ENCODE data around the gene CSAG1.
"Not testable (repeated sequence)": the region's sequence is repeated elsewhere in the genome, so short reads cannot be mapped to it uniquely, and the experiment has no call there.

The CSAG1 gene

GRCh38 chrX:152733261-152733975 is at the start of gene CSAG1, which contains the start of gene MAGEA12:
Gene CSAG1, minus strand, starts transcription at chrX:152733721. Its CDS starts 1,261 bp downstream, at chrX:152732460.
Gene MAGEA12, plus strand, starts transcription at chrX:152733757. Its CDS starts 2,405 bp downstream, at chrX:152736162.
- peak; percentile 54 for DNase-seq

- DNase-seq: not testable (repeated sequence)
These were observed 36.2 kb upstream of the CSAG1 start, which contains the start of gene MAGEA6 for GRCh38 chrX:152769549-152770289. Gene MAGEA6, minus strand, starts transcription at chrX:152769689. Its CDS starts 2,039 bp downstream, at chrX:152767650.

GRCh38 chrX:152766562-152766961 is 33.0 kb upstream of the CSAG1 start:
- DNase-seq: not testable (repeated sequence)

- DNase-seq: not testable (repeated sequence)
These were observed 28.1 kb upstream of the CSAG1 start for GRCh38 chrX:152761582-152761981.

GRCh38 chrX:152759544-152759943 is 26.0 kb upstream of the CSAG1 start:
- DNase-seq: not testable (repeated sequence)

GRCh38 chrX:152758918-152759317 is 25.4 kb upstream of the CSAG1 start, which contains the start of gene CSAG3:
Gene CSAG3, plus strand, starts transcription at chrX:152759218.
- DNase-seq: not testable (repeated sequence)

- not testable (repeated sequence) for DNase-seq
These were observed 21.4 kb upstream of the CSAG1 start for GRCh38 chrX:152754871-152755270.

GRCh38 chrX:152753686-152754650 is 20.4 kb upstream of the CSAG1 start, which contains the start of gene MAGEA2:
Gene MAGEA2, minus strand, starts transcription at chrX:152753842. Its CDS starts 2,479 bp downstream, at chrX:152751363.
- not testable (repeated sequence) for DNase-seq

GRCh38 chrX:152738560-152738959 is 5.0 kb upstream of the CSAG1 start:
- no peak for DNase-seq

GRCh38 chrX:152736528-152736927 is 3.0 kb upstream of the CSAG1 start:
- not testable (repeated sequence) for DNase-seq

GRCh38 chrX:152735860-152736511 is 2.5 kb upstream of the CSAG1 start:
- DNase-seq: no peak

GRCh38 chrX:152735101-152735500 is 1.6 kb upstream of the CSAG1 start:
- DNase-seq: no peak

- not testable (repeated sequence) for DNase-seq
These were observed 780 bp upstream of the CSAG1 start for GRCh38 chrX:152734143-152734858.

GRCh38 chrX:152725409-152725808 is 8.1 kb downstream of the CSAG1 start:
- no peak for DNase-seq

- DNase-seq: not testable (repeated sequence)
These were observed 19.4 kb downstream of the CSAG1 start, which contains the start of gene MAGEA2B for GRCh38 chrX:152713815-152714787. Gene MAGEA2B, plus strand, starts transcription at chrX:152714628. Its CDS starts 2,479 bp downstream, at chrX:152717107.

GRCh38 chrX:152713195-152713594 is 20.3 kb downstream of the CSAG1 start:
- not testable (repeated sequence) for DNase-seq

GRCh38 chrX:152709173-152709572 is 24.3 kb downstream of the CSAG1 start, which contains the start of gene CSAG2:
Gene CSAG2, minus strand, starts transcription at chrX:152709273. Its CDS starts 161 bp downstream, at chrX:152709112.
- DNase-seq: not testable (repeated sequence)

GRCh38 chrX:152706500-152706899 is 27.0 kb downstream of the CSAG1 start:
- DNase-seq: not testable (repeated sequence)

- not testable (repeated sequence) for DNase-seq
These were observed 33.1 kb downstream of the CSAG1 start for GRCh38 chrX:152700390-152700789.

Measured in NCI-H748 treated with DMSO at 0.1 percent for 48 hours (cell line).